ENCODE data around the gene MRPS18A.

The MRPS18A gene

GRCh38 chr6:43687437-43688347 is at the start of gene MRPS18A:
TSS of gene MRPS18A (minus strand) at chr6:43687791. CDS start at chr6:43687779, 12 bp downstream.
- DNase-seq (ENCODE audit: low spot score), result peak; percentile 68

GRCh38 chr6:43736844-43737243 is 49.3 kb upstream of the MRPS18A start:
- DNase-seq (ENCODE audit: low spot score), result no peak

- DNase-seq (ENCODE audit: low spot score), result no peak
These were observed 48.7 kb upstream of the MRPS18A start for GRCh38 chr6:43736211-43736786.

GRCh38 chr6:43735642-43736199 is 48.1 kb upstream of the MRPS18A start:
- DNase-seq (ENCODE audit: low spot score), result no peak

- no peak for DNase-seq (ENCODE audit: low spot score)
These were observed 46.7 kb upstream of the MRPS18A start for GRCh38 chr6:43734294-43734665.

- DNase-seq (ENCODE audit: low spot score), result no peak
These were observed 46.1 kb upstream of the MRPS18A start for GRCh38 chr6:43733471-43734293.

- DNase-seq (ENCODE audit: low spot score), result no peak
These were observed 43.0 kb upstream of the MRPS18A start for GRCh38 chr6:43730634-43731033.

- no peak for DNase-seq (ENCODE audit: low spot score)
These were observed 41.9 kb upstream of the MRPS18A start for GRCh38 chr6:43729537-43729936.

- DNase-seq (ENCODE audit: low spot score), result no peak
These were observed 41.0 kb upstream of the MRPS18A start for GRCh38 chr6:43728586-43728985.

GRCh38 chr6:43727634-43728033 is 40.0 kb upstream of the MRPS18A start:
- DNase-seq (ENCODE audit: low spot score), result no peak

- no peak for DNase-seq (ENCODE audit: low spot score)
These were observed 38.3 kb upstream of the MRPS18A start for GRCh38 chr6:43725643-43726580.

GRCh38 chr6:43724914-43725642 is 37.5 kb upstream of the MRPS18A start:
- no peak for DNase-seq (ENCODE audit: low spot score)

- DNase-seq (ENCODE audit: low spot score), result no peak
These were observed 36.8 kb upstream of the MRPS18A start for GRCh38 chr6:43724354-43724753.

- DNase-seq (ENCODE audit: low spot score), result no peak
These were observed 36.2 kb upstream of the MRPS18A start for GRCh38 chr6:43723737-43724295.

GRCh38 chr6:43722920-43723545 is 35.4 kb upstream of the MRPS18A start:
- DNase-seq (ENCODE audit: low spot score), result no peak

GRCh38 chr6:43720999-43721398 is 33.4 kb upstream of the MRPS18A start:
- DNase-seq (ENCODE audit: low spot score), result no peak

GRCh38 chr6:43719511-43719910 is 31.9 kb upstream of the MRPS18A start:
- DNase-seq (ENCODE audit: low spot score), result no peak

- no peak for DNase-seq (ENCODE audit: low spot score)
These were observed 31.0 kb upstream of the MRPS18A start for GRCh38 chr6:43718387-43719105.

GRCh38 chr6:43717822-43718221 is 30.2 kb upstream of the MRPS18A start:
- DNase-seq (ENCODE audit: low spot score), result no peak
